ENCODE results near the gene HOXC6. TPM values are rescaled to one million over a fixed set of nuclear protein-coding genes. Genes with fewer than 3 reads are reported as not detected.
A peak's percentile ranks its signal among the peaks of the same experiment; 100 is the strongest.

The HOXC6 gene
- total RNA-seq, 2 experiments from 2014 or later, result not detected

DNA sequence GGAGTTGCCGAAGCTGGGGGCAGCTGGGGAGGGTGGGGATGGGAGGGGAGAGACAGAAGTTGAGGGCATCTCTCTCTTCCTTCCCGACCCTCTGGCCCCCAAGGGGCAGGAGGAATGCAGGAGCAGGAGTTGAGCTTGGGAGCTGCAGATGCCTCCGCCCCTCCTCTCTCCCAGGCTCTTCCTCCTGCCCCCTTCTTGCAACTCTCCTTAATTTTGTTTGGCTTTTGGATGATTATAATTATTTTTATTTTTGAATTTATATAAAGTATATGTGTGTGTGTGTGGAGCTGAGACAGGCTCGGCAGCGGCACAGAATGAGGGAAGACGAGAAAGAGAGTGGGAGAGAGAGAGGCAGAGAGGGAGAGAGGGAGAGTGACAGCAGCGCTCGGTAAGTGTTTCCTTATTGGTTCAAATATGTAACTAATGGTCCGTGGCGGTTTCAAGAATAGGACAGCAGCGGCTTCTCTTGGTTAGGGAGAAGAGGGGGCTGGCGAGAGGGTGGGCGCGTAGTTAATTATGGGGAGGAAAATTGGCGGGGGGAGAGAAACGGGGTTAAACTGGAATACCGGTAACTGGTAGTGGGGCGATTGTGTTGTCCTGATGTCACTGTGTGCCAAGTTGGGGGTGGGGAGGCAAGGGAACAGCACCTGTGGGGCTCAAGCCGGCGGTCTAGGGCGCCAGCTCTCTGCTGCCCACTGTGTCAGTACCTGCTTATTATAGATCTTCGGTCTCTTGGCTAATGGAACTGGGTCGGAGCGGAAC lies 11.0 kb upstream of the HOXC6 start:
- peak overlapping the region; percentile 74 for H3K27ac Mint-ChIP-seq
- ChIA-PET POLR2A (no interaction called here), CTCF (interaction anchor here (0.6 to 1.6 kb wide), 7 partner anchors 9 to 191 kb away, joined by 3 to 6 read pairs (median 4); partner anchors contain the start of gene HOXC5)
- DNase-seq, result no peak
- peaks cover 83% of the 10 kb centered on the region for H3K27me3 Mint-ChIP-seq
- peaks cover 24% of the 10 kb centered on the region for H3K4me1 Mint-ChIP-seq
- peak overlapping the region; percentile 74 for H3K4me3 Mint-ChIP-seq
- peaks cover 2% of the 10 kb centered on the region for H3K36me3 Mint-ChIP-seq (ENCODE audit: low read depth)
- H3K9me3 Mint-ChIP-seq, result no peaks in the 10 kb centered on the region

DNA sequence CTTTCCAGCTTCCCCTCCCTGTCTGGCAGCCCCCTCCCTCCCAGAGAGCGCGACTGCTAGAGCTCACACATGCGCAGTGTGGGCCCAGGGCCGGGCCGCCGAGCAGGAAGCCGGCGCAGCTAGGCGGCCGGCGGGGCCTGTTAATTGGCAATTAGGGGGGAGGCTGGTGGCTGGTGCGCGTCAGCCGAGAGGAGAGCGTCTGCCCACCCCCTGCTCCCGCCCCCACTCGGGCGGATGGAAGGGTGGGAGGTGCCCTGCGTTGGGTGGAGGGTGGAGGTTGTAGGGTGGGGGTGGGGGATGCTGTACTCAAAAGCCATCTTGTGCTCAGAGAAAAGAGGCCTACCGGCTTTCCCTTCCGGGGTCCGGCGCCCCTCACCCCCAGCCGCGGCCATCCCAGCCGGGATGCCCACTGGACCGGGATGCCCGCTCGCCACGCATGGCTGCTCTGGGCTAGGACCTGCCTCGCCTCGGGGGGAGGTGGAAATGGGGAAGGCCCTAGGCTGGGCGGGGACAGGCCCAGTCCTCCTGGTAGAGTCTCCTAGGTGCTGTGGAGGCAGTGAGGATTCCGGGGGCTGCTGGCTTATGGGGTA lies 10.3 kb upstream of the HOXC6 start:
- CTCF ChIA-PET, result interaction anchor here (0.6 to 1.4 kb wide), 5 partner anchors 9 to 190 kb away, joined by 3 to 6 read pairs (median 5); no protein-coding TSS in a partner anchor
- Mint-ChIP-seq H3K4me1 (peaks cover 24% of the 10 kb centered on the region), H3K36me3 (ENCODE audit: low read depth) (peaks cover 2% of the 10 kb centered on the region), H3K9me3 (no peaks in the 10 kb centered on the region), H3K27ac (peak overlapping the region; percentile 74), H3K27me3 (peaks cover 83% of the 10 kb centered on the region), H3K4me3 (peak overlapping the region; percentile 74)
- peak; percentile 73 for DNase-seq
- POLR2A ChIA-PET, result no interaction called here

- peak overlapping the region; percentile 36 for H3K27ac Mint-ChIP-seq
Measured at GRCh38 chr12:54018468-54018984, 9.7 kb upstream of the HOXC6 start.

DNA sequence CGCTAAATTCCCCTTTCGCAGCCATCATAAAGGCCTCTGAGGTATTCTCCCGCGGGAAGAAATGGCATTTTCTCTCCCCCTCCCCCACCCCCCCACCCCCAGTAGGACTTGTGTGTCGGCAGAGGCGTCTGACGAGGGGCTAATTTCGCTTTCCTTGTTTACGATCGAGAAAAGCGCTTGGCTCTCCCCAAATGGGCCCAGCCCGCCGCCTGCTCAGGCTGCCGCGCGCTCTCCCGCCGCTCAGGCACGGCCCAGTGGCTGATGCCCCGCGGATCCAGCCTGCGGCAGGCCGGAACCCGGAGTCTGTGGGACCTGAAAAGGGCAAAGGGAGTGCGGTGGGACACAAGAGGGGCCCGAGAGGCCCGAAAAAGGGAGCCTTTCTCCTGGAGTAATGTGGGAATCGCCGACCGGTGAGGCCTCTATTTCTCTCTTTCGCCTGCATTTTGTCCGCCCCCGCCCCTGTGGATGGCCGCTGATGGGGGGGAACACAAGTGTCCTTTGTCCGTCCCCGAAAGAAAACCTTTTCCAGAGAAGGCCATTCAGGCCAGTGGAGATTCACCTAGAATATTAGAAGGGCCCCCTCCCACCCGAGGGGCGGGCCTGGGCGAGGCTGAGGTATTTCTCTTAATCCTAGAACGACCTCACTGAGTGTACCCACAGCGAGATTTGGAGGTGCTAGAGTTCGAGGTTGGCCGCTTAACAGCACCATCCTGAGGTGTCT lies 9.0 kb upstream of the HOXC6 start:
- H3K9me3 Mint-ChIP-seq, result no peaks in the 10 kb centered on the region
- H3K4me3 Mint-ChIP-seq, result no peak overlapping the region
- peaks cover 84% of the 10 kb centered on the region for H3K27me3 Mint-ChIP-seq
- no peak overlapping the region for H3K27ac Mint-ChIP-seq
- CTCF ChIA-PET, result no interaction called here
- H3K4me1 Mint-ChIP-seq, result peaks cover 24% of the 10 kb centered on the region
- H3K36me3 Mint-ChIP-seq (ENCODE audit: low read depth), result peaks cover 2% of the 10 kb centered on the region
- no peak for DNase-seq
- POLR2A ChIA-PET, result no interaction called here

More at GRCh38 chr12:54018468-54018984, 9.7 kb upstream of the HOXC6 start:
- Mint-ChIP-seq H3K4me1 (peaks cover 24% of the 10 kb centered on the region), H3K9me3 (no peaks in the 10 kb centered on the region), H3K36me3 (ENCODE audit: low read depth) (peaks cover 2% of the 10 kb centered on the region), H3K4me3 (peak overlapping the region; percentile 74), H3K27me3 (peaks cover 83% of the 10 kb centered on the region)
- ChIA-PET CTCF (no interaction called here), POLR2A (no interaction called here)
- DNase-seq, result no peak

GRCh38 chr12:54019924-54020590 lies 8.2 kb upstream of the HOXC6 start:
- H3K9me3 Mint-ChIP-seq, result no peaks in the 10 kb centered on the region
- CTCF ChIA-PET, result no interaction called here
- no peak for DNase-seq
- H3K4me3 Mint-ChIP-seq, result no peak overlapping the region
- H3K36me3 Mint-ChIP-seq (ENCODE audit: low read depth), result peaks cover 2% of the 10 kb centered on the region
- H3K4me1 Mint-ChIP-seq, result peaks cover 20% of the 10 kb centered on the region
- peaks cover 83% of the 10 kb centered on the region for H3K27me3 Mint-ChIP-seq
- POLR2A ChIA-PET, result no interaction called here
- no peak overlapping the region for H3K27ac Mint-ChIP-seq

DNA sequence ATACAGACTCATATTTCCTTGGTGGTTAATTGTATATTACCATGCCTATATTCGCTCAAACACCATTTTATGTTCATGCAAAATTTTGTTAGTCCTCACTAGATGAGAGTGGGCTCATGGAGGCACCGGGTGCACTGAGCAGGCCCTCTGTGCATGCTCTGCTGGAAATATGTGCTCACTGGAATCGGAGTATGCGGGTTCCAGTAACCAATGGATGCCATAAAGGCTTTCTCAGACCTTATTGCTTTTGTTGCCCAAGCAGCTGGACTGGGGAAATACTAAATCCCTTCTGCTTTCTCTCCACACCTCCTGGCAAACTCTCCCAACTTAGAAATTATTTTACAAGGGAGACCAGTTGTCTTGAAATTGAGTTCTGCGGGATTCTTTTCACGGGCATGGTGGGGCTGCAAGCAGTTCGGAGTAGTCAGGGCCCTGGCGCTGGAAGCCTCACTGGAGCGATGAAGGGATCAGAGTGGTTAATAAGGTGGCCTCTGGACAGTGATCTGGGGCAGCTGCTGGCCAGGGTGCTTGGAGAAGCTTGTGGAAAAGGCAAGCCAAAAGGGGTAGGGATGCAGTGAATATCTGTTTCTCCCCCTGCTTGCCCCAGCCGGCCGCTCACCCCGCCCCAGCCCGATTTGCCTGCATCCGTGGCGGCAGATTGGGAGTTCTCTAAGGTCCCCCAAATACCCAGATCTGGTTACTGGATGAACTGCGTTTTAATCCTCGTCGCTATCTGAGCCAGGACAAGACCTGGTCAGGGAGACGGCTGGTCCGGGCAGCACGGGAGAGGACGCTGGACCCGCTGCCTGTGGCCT lies 7.4 kb upstream of the HOXC6 start:
- ChIA-PET CTCF (no interaction called here), POLR2A (no interaction called here)
- Mint-ChIP-seq H3K36me3 (ENCODE audit: low read depth) (peaks cover 2% of the 10 kb centered on the region), H3K27me3 (peaks cover 82% of the 10 kb centered on the region), H3K27ac (no peak overlapping the region), H3K4me1 (peaks cover 19% of the 10 kb centered on the region), H3K4me3 (no peak overlapping the region), H3K9me3 (no peaks in the 10 kb centered on the region)
- DNase-seq, result no peak

- Mint-ChIP-seq H3K4me1 (peaks cover 21% of the 10 kb centered on the region), H3K36me3 (ENCODE audit: low read depth) (peaks cover 2% of the 10 kb centered on the region), H3K4me3 (no peak overlapping the region), H3K9me3 (no peaks in the 10 kb centered on the region), H3K27me3 (peaks cover 81% of the 10 kb centered on the region), H3K27ac (no peak overlapping the region)
- CTCF ChIA-PET, result interaction anchor here (2.0 kb wide), 1 partner anchor 193 kb away, joined by 5 read pairs; no protein-coding TSS in a partner anchor
- DNase-seq, result no peak
- POLR2A ChIA-PET, result no interaction called here
Measured at GRCh38 chr12:54021432-54022013, 6.7 kb upstream of the HOXC6 start.

DNA sequence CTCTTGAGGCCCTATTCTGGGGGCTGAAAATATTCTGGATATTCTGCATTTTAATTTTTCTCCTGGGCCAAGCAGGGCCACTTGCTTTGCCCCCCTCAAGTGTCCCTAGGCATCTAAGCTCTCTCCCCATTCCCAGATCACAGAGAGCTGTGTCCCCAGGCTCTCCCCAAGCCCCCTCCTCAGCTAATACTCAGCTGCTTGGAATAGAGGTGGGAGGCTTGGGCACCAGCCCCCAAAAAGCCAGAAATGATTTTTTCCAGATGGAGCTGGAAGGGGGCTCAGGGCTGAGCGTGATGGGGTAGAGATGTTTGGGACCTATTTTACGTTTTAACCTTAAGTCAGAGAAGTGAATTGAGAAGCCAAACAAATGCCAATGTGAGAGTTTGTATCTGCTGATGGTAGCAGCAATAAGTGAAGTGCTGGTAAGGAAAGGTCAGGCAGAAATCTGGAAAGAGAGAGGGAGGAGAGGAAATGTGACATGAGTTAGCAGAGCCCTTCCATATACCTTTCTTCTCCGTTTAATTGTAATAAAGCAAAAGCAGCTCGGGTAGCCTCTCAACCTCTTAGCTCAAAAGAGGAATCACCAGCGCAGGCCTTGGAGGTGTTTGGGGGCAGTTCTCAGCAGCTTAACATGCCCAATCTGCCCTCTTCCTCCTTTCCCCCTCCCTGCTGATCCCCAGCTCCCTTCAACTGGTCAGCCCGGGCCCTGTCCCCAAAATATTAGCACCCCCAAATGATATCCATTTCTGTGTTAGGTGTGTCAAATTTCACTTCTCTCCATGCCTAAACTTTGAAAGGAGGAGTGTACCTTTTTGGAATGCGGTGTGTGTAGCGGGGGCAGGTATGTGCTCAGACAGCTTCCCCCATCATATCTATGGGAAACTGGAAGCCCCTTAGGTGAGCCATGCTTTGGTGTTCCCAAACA lies 5.0 kb upstream of the HOXC6 start:
- H3K36me3 Mint-ChIP-seq (ENCODE audit: low read depth), result peaks cover 2% of the 10 kb centered on the region
- no peak for DNase-seq
- H3K4me3 Mint-ChIP-seq, result no peak overlapping the region
- H3K27me3 Mint-ChIP-seq, result peaks cover 86% of the 10 kb centered on the region
- H3K27ac Mint-ChIP-seq, result no peak overlapping the region
- ChIA-PET POLR2A (interaction anchor here (0.7 kb wide), 1 partner anchor 336 kb away, joined by 5 read pairs; no protein-coding TSS in a partner anchor), CTCF (interaction anchor here (0.6 to 3.1 kb wide), 11 partner anchors 8 to 277 kb away, joined by 3 to 16 read pairs (median 5); partner anchors contain the start of genes HOXC4 and HOXC5)
- peaks cover 17% of the 10 kb centered on the region for H3K4me1 Mint-ChIP-seq
- H3K9me3 Mint-ChIP-seq, result no peaks in the 10 kb centered on the region

DNA sequence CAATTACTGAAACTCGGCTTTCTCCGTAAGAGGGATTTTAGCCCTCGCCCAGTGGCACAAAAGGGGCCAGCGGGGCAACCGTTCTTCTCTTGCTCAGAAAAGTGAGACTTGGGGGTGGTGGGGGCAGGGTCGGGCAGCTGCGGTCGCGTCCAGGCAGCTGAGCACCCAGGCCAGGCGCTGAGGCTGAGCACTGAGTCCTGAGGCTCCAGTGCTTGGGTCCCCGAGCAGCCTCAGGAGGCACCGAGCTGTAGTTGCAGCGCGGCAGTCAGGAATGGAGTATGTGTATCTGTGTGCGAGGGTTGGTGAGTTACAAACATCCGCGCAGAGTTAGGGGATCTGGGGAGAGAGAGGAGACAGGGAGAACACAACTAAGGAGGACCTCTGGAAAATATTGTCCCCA lies 4.1 kb upstream of the HOXC6 start:
- H3K4me3 Mint-ChIP-seq, result no peak overlapping the region
- no peaks in the 10 kb centered on the region for H3K9me3 Mint-ChIP-seq
- POLR2A ChIA-PET, result interaction anchor here (0.7 kb wide), 1 partner anchor 335 kb away, joined by 5 read pairs; no protein-coding TSS in a partner anchor
- H3K27me3 Mint-ChIP-seq, result peaks cover 88% of the 10 kb centered on the region
- CTCF ChIA-PET, result interaction anchor here (1.1 to 3.1 kb wide), 9 partner anchors 9 to 278 kb away, joined by 3 to 16 read pairs (median 4); partner anchors contain the start of gene HOXC5
- no peak overlapping the region for H3K27ac Mint-ChIP-seq
- H3K4me1 Mint-ChIP-seq, result peaks cover 18% of the 10 kb centered on the region
- DNase-seq, result no peak
- no peaks in the 10 kb centered on the region for H3K36me3 Mint-ChIP-seq (ENCODE audit: low read depth)

DNA sequence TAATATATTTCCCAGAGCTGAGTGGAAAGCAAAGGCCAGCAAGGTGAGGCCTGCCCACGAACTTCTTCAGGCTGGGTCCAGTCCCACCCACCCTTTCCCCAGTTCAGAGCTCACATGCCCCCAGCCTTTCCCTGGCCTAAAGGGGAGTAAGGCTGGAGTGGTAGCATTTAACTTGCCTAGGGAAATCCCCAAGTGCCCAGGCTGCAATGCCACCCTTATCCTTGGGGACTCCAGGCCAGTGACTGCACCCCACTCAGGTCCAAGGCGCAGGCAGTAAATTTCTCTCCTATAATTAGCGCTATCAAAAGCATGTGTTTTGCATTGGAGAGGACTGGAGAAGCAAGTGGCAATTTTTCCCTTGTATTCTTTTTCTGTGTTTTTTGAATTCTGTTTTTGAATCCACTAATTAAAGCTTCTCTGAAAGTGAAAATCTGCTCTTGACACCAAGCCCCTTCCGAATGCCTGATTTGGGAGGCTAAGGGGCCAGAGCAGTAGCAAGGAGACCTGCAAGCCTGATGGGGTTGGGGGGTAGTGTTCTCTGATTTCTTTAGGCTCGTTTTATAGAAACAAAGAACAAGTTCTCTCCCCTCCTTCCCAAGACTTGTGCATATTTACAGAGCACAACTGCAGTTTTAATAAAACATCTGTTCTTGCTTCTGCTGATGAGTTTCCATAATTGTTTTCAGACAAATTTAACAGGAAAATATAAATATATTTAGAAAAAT lies 3.5 kb upstream of the HOXC6 start:
- Mint-ChIP-seq H3K4me3 (no peak overlapping the region), H3K4me1 (peaks cover 22% of the 10 kb centered on the region), H3K27ac (no peak overlapping the region), H3K27me3 (peaks cover 88% of the 10 kb centered on the region), H3K36me3 (ENCODE audit: low read depth) (no peaks in the 10 kb centered on the region), H3K9me3 (no peaks in the 10 kb centered on the region)
- DNase-seq, result no peak
- ChIA-PET CTCF (interaction anchor here (1.2 to 3.1 kb wide), 6 partner anchors 8 to 278 kb away, joined by 3 to 16 read pairs (median 6); partner anchors contain the start of gene HOXC5), POLR2A (no interaction called here)
